Measurements from ENCODE around the gene RNASEH2C. TPM values are rescaled to one million over a fixed set of nuclear protein-coding genes. Genes with fewer than 3 reads are reported as not detected.
A peak's percentile ranks its signal among the peaks of the same experiment; 100 is the strongest.

The RNASEH2C gene
- total RNA-seq, 1 donor from 2014 or later: 44.0 TPM

DNA sequence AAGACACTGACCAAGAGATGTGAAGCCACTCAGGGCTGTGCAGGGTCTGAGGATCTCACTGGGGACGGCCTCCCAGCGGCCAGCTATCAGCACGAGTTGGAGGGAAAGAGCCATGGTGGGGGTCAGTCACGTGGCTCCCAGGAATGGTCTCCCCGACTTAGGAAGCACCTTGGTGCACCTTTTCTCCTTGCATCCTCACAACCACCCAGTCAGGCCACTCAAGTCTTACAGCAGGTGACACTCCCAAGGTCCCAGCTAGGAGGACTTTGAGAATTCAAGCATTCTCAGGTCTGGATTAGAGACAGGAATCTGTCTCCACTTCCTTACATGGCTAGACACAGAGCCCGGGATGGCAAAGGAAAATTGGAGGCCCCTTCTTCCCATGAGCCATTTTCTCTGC, 2.7 kb downstream of the RNASEH2C start:
- Mint-ChIP-seq H3K27ac (no peak overlapping the region), H3K4me3 (ENCODE audit: low read depth) (no peak overlapping the region), H3K36me3 (ENCODE audit: insufficient read depth) (peaks cover 23% of the 10 kb centered on the region), H3K27me3 (no peaks in the 10 kb centered on the region), H3K9me3 (ENCODE audit: low read depth) (no peaks in the 10 kb centered on the region), H3K4me1 (ENCODE audit: low read depth) (peaks cover 13% of the 10 kb centered on the region)
- TF ChIP-seq, protein P1, sequence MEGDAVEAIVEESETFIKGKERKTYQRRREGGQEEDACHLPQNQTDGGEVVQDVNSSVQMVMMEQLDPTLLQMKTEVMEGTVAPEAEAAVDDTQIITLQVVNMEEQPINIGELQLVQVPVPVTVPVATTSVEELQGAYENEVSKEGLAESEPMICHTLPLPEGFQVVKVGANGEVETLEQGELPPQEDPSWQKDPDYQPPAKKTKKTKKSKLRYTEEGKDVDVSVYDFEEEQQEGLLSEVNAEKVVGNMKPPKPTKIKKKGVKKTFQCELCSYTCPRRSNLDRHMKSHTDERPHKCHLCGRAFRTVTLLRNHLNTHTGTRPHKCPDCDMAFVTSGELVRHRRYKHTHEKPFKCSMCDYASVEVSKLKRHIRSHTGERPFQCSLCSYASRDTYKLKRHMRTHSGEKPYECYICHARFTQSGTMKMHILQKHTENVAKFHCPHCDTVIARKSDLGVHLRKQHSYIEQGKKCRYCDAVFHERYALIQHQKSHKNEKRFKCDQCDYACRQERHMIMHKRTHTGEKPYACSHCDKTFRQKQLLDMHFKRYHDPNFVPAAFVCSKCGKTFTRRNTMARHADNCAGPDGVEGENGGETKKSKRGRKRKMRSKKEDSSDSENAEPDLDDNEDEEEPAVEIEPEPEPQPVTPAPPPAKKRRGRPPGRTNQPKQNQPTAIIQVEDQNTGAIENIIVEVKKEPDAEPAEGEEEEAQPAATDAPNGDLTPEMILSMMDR (IDR thresholded peaks at IDR 0.05; ENCODE audit: unreplicated experiment): no peak
- DNase-seq (ENCODE audit: low spot score, unreplicated experiment): no peak

DNA sequence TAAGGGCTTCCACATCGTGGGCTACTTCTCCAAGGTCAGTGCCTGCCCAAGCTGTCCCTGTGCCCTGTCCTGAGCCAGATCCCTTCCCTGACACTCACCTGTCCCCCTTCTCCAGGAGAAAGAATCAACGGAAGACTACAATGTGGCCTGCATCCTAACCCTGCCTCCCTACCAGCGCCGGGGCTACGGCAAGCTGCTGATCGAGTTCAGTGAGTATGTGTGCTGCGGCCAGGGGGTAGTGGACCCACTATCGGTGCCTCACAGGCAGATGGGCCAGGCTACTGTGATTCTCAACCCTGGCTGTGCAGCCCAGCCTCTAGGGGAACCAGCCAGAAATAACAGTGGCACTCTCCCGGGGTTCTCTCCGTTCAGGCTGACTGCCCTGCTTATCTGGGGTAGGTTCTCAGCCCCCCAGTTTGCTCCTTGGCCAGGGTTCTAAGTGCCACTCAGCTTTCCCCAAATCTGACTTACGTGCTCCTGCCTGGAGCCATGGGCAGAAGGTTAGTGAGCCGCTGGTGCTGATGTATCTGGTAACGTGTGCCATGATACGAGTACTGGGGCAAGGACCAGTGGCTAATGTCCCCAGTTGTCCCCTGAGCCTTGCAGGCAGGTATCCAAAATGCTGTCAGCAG, 3.7 kb downstream of the RNASEH2C start:
- Mint-ChIP-seq H3K4me3 (ENCODE audit: low read depth) (no peak overlapping the region), H3K4me1 (ENCODE audit: low read depth) (peaks cover 17% of the 10 kb centered on the region), H3K36me3 (ENCODE audit: insufficient read depth) (peaks cover 24% of the 10 kb centered on the region), H3K9me3 (ENCODE audit: low read depth) (no peaks in the 10 kb centered on the region), H3K27me3 (no peaks in the 10 kb centered on the region), H3K27ac (no peak overlapping the region)
- no peak for DNase-seq (ENCODE audit: low spot score, unreplicated experiment)
- TF ChIP-seq, protein P1 (IDR thresholded peaks at IDR 0.05; ENCODE audit: unreplicated experiment): no peak

DNA sequence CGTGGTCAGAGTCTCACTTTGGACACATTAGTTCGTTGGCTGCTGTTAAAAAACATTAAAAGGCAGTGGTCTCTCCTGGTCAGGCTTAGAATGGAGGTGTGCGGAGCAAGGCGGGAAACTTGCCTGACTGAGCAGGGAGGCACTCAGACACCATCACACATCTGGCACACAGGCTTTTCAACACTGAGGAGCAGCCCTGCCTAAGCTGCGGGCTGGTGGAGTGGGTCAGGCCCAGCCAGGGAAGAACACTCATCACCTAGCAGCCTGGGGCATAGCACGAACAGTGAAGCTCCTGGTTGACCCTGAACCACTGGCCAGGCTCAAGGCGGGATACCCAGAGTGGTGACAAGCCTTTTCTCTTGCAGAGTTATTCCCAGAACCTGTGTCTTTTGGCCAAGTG, 4.3 kb downstream of the RNASEH2C start:
- Mint-ChIP-seq H3K4me1 (ENCODE audit: low read depth) (peaks cover 18% of the 10 kb centered on the region), H3K36me3 (ENCODE audit: insufficient read depth) (peaks cover 24% of the 10 kb centered on the region), H3K4me3 (ENCODE audit: low read depth) (no peak overlapping the region), H3K27ac (peak overlapping the region; percentile 41), H3K27me3 (no peaks in the 10 kb centered on the region), H3K9me3 (ENCODE audit: low read depth) (no peaks in the 10 kb centered on the region)
- TF ChIP-seq, protein P1 (IDR thresholded peaks at IDR 0.05; ENCODE audit: unreplicated experiment): no peak
- no peak for DNase-seq (ENCODE audit: low spot score, unreplicated experiment)

DNA sequence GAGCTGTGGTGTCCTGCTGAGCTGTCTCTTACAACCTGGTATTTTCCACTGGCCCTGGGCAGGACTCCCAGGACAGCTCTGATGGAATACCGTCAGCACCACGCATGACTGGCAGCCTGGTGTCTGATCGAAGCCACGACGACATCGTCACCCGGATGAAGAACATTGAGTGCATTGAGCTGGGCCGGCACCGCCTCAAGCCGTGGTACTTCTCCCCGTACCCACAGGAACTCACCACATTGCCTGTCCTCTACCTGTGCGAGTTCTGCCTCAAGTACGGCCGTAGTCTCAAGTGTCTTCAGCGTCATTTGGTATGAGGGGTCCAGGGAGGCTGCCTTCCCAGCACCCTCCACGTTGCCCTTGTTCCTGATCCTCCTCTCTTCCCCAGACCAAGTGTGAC, 6.2 kb downstream of the RNASEH2C start:
- H3K4me3 Mint-ChIP-seq (ENCODE audit: low read depth): no peak overlapping the region
- no peaks in the 10 kb centered on the region for H3K9me3 Mint-ChIP-seq (ENCODE audit: low read depth)
- TF ChIP-seq, protein P1 (IDR thresholded peaks at IDR 0.05; ENCODE audit: unreplicated experiment): no peak
- H3K27me3 Mint-ChIP-seq: no peaks in the 10 kb centered on the region
- H3K36me3 Mint-ChIP-seq (ENCODE audit: insufficient read depth): peaks cover 24% of the 10 kb centered on the region
- peaks cover 14% of the 10 kb centered on the region for H3K4me1 Mint-ChIP-seq (ENCODE audit: low read depth)
- no peak for DNase-seq (ENCODE audit: low spot score, unreplicated experiment)
- H3K27ac Mint-ChIP-seq: no peak overlapping the region

DNA sequence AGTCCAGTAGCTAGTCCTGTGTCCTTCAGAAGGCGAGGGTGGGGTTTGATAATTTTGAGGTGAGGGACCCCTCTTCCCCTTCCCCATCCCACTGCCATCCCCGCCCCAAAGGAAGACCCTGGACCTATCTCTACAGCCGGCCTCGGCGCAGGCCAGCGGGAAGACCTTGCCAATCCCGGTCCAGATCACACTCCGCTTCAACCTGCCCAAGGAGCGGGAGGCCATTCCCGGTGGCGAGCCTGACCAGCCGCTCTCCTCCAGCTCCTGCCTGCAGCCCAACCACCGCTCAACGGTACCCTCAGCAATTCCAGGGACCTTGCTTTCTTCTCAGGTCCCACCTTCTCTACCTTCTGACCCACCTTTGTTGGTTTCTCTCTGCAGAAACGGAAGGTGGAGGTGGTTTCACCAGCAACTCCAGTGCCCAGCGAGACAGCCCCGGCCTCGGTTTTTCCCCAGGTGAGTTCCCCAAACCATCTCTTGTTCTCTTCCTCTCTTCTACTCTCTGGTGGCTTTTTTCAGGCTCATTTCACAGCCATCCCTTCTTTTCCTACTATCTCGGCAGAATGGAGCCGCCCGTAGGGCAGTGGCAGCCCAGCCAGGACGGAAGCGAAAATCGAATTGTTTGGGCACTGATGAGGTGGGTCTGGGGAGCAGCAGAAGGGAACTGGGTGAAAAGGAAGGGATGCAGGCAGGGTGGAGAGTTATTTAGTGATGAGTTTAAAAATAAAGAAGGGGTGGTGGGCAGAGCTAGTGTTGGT, 7.2 kb downstream of the RNASEH2C start:
- Mint-ChIP-seq H3K36me3 (ENCODE audit: insufficient read depth) (peaks cover 22% of the 10 kb centered on the region), H3K4me1 (ENCODE audit: low read depth) (peaks cover 6% of the 10 kb centered on the region), H3K9me3 (ENCODE audit: low read depth) (no peaks in the 10 kb centered on the region), H3K27me3 (no peaks in the 10 kb centered on the region), H3K27ac (no peak overlapping the region), H3K4me3 (ENCODE audit: low read depth) (peak overlapping the region; percentile 88)
- TF ChIP-seq, protein P1 (IDR thresholded peaks at IDR 0.05; ENCODE audit: unreplicated experiment): no peak
- no peak for DNase-seq (ENCODE audit: low spot score, unreplicated experiment)
